Caco-2 (cell line): Measurements from ENCODE around the gene NCK1. TPM values are rescaled to one million over a fixed set of nuclear protein-coding genes. Genes with fewer than 3 reads are reported as not detected.

Experiments used
- BruUV-seq: library from RNA; stranded (reverse); fragments of 400-500 nt; replicated peaks from 2 replicates; lab custom pipeline; 2021; lab: Mats Ljungman, UMichigan
- CTCF ChIA-PET: fragments of 300-600 bp; sonication (Branson Sonifier 250); formaldehyde crosslinking; loops from one replicate; lab custom pipeline; 2022; ENCODE audit warnings: antibody characterized with exemption; lab: Charles Lee
- POLR2A ChIA-PET: fragments of 300-600 bp; sonication (Branson Sonifier 250); formaldehyde crosslinking; loops from one replicate; lab custom pipeline; 2022; ENCODE audit warnings: antibody characterized with exemption; lab: Charles Lee
- DNase-seq, 2 experiments: peaks; one replicate each; pipeline versions ENCODE4 v3.0.0 to v3.0.0-alpha.2; 2020 to 2022
- H3K27me3 ChIP-seq: replicated peaks from 2 replicates; pipeline ENCODE4 v1.6.0; 2011; ENCODE audit warnings: low read length; ENCODE audit not compliant: control insufficient read depth, insufficient read depth
- H3K36me3 ChIP-seq: 2 replicates; pipeline ENCODE4 v1.5.1; 2011; ENCODE audit warnings: low read length; ENCODE audit not compliant: control insufficient read depth, insufficient read depth
- H3K4me1 ChIP-seq: fragments of 250-450 bp; sonication (Bioruptor Pico); 2 replicates; pipeline ENCODE4 v1.5.1; 2020; ENCODE audit warnings: mild to moderate bottlenecking
- H3K4me3 ChIP-seq: 2 replicates; pipeline ENCODE4 v1.5.1; 2011; ENCODE audit warnings: low read depth, mild to moderate bottlenecking, control low read depth, low read length
- H3K9me3 ChIP-seq: fragments of 250-450 bp; sonication (Bioruptor Pico); 2 replicates; pipeline ENCODE4 v1.5.1; 2020; ENCODE audit warnings: mild to moderate bottlenecking, moderate library complexity
- H3K27ac Mint-ChIP-seq: one replicate; pipeline ENCODE4 v1.8.0; 2022; ENCODE audit warnings: mixed read lengths; ENCODE audit not compliant: unreplicated experiment
- H3K27me3 Mint-ChIP-seq: one replicate; pipeline ENCODE4 v1.8.0; 2022; ENCODE audit warnings: mixed read lengths; ENCODE audit not compliant: insufficient read depth, unreplicated experiment
- H3K36me3 Mint-ChIP-seq: one replicate; pipeline ENCODE4 v1.8.0; 2022; ENCODE audit warnings: mild to moderate bottlenecking, mixed read lengths; ENCODE audit not compliant: insufficient read depth, unreplicated experiment
- H3K4me1 Mint-ChIP-seq: one replicate; pipeline ENCODE4 v1.8.0; 2022; ENCODE audit warnings: low read depth, mixed read lengths; ENCODE audit not compliant: unreplicated experiment
- H3K4me3 Mint-ChIP-seq: one replicate; pipeline ENCODE4 v1.8.0; 2022; ENCODE audit warnings: mild to moderate bottlenecking, moderate library complexity, mixed read lengths; ENCODE audit not compliant: unreplicated experiment
- H3K9me3 Mint-ChIP-seq: one replicate; pipeline ENCODE4 v1.8.0; 2022; ENCODE audit warnings: mixed read lengths; ENCODE audit not compliant: unreplicated experiment
- CTCF ChIP-seq, 2 experiments: fragments of 200-600 bp in 1 of 2; IDR thresholded peaks; 1 replicate in 1 of 2; 2 replicates in 1 of 2; pipeline versions ENCODE4 v1.5.1 to v1.8.0; 2011 to 2022; ENCODE audit warnings: antibody characterized with exemption in 1 of 2, control low read depth in 1 of 2, inconsistent platforms in 1 of 2, low read depth in 1 of 2, low read length in 1 of 2, mild to moderate bottlenecking in 1 of 2, moderate library complexity in 1 of 2; ENCODE audit not compliant: insufficient read depth in 1 of 2, severe bottlenecking in 1 of 2, unreplicated experiment in 1 of 2
- intact Hi-C: fragments of 100-400 bp; cut with micrococcal nuclease; formaldehyde crosslinking; loops from one replicate; pipeline ENCODE4 v1.10.0; 2022; ENCODE audit not compliant: unreplicated experiment
- total RNA-seq: library from RNA; stranded (reverse); gene quantifications from 2 replicates; pipeline ENCODE4 v1.2.3, GENCODE V29; 2022

NCK1 gene
- total RNA-seq, 1 experiment from 2014 or later = 37.3 TPM

DNA sequence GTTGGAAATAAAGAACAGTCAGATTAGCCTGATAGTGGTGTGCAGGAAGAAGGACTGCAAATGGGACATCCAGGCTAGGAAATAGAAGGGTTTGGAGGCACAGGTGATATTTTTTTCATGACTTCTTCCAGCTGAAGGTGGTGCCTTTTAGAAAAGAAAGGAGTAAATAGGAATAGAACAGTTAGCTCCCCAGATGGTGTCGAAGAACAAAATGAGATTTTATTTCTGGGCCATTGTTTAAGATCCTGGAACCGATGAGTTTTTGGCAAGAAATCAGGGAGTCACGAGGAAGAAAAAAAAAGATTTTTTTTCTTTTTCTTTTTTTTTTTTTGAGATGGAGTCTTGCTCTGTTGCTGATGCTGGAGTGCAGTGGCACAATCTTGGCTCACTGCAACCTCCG, 9.8 kb upstream of the NCK1 start:
- Histone ChIP-seq H3K9me3 (no peaks in the 10 kb centered on the region), H3K4me3 (no peak overlapping the region), H3K4me1 (no peaks in the 10 kb centered on the region), H3K27me3 (no peaks in the 10 kb centered on the region), H3K36me3 (no peaks in the 10 kb centered on the region)
- CTCF ChIA-PET = no interaction called here
- no peak for DNase-seq
- Mint-ChIP-seq H3K4me3 (no peak overlapping the region), H3K4me1 (no peaks in the 10 kb centered on the region), H3K27ac (no peak overlapping the region), H3K36me3 (peaks cover 8% of the 10 kb centered on the region), H3K9me3 (no peaks in the 10 kb centered on the region), H3K27me3 (no peaks in the 10 kb centered on the region)
- POLR2A ChIA-PET = no interaction called here
- intact Hi-C loops = no loop called here
- TF ChIP-seq CTCF (IDR thresholded peaks at IDR 0.05; ENCODE audit: insufficient read depth in 1 of 2, low read depth in 1 of 2, low read length in 1 of 2, severe bottlenecking in 1 of 2, unreplicated experiment in 1 of 2) = no peak
- BruUV-seq = no TSS peak

DNA sequence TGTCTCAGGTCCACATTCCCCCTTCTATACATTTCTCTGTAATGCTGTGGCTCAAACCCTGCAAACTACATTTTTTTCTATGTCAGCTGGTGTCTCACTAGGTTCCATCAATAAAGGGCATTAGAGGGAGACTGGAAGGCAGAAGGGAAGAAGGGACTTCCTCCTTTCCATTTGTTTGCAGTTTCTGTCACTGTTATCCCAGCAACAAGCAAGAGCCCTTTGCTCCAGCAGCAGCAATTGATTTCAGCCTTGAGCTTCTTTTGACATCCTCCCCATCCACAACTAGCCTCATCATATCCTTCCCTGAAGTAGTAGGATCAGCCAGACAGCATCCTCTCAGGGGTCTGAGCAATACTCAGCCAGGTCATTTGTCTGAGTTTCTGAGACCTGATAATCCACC, 5.3 kb upstream of the NCK1 start:
- intact Hi-C loops = no loop called here
- H3K4me1 Mint-ChIP-seq = peaks cover 8% of the 10 kb centered on the region
- DNase-seq = no peak
- POLR2A ChIA-PET = no interaction called here
- no peaks in the 10 kb centered on the region for H3K9me3 Mint-ChIP-seq
- peaks cover 12% of the 10 kb centered on the region; the same call in 1 of the 2 replicates for H3K4me1 ChIP-seq
- H3K27me3 Mint-ChIP-seq = no peaks in the 10 kb centered on the region
- H3K9me3 ChIP-seq = no peaks in the 10 kb centered on the region
- no peaks in the 10 kb centered on the region for H3K36me3 ChIP-seq
- H3K4me3 ChIP-seq = no peak overlapping the region
- H3K4me3 Mint-ChIP-seq = no peak overlapping the region
- no TSS peak for BruUV-seq
- H3K27ac Mint-ChIP-seq = no peak overlapping the region
- CTCF ChIA-PET = no interaction called here
- H3K27me3 ChIP-seq = no peaks in the 10 kb centered on the region
- peaks cover 21% of the 10 kb centered on the region for H3K36me3 Mint-ChIP-seq
- no peak for TF ChIP-seq CTCF (IDR thresholded peaks at IDR 0.05; ENCODE audit: insufficient read depth in 1 of 2, low read depth in 1 of 2, low read length in 1 of 2, severe bottlenecking in 1 of 2, unreplicated experiment in 1 of 2)

- CTCF ChIA-PET = no interaction called here
- Histone ChIP-seq H3K4me1 (peaks cover 12% of the 10 kb centered on the region; the same call in 1 of the 2 replicates), H3K36me3 (no peaks in the 10 kb centered on the region), H3K4me3 (no peak overlapping the region), H3K27me3 (no peaks in the 10 kb centered on the region), H3K9me3 (no peaks in the 10 kb centered on the region)
- no TSS peak for BruUV-seq
- Mint-ChIP-seq H3K27ac (no peak overlapping the region), H3K36me3 (peaks cover 36% of the 10 kb centered on the region), H3K27me3 (no peaks in the 10 kb centered on the region), H3K4me3 (no peak overlapping the region), H3K9me3 (no peaks in the 10 kb centered on the region), H3K4me1 (peaks cover 8% of the 10 kb centered on the region)
- POLR2A ChIA-PET = no interaction called here
- no peak for TF ChIP-seq CTCF (IDR thresholded peaks at IDR 0.05; ENCODE audit: insufficient read depth in 1 of 2, low read depth in 1 of 2, low read length in 1 of 2, severe bottlenecking in 1 of 2, unreplicated experiment in 1 of 2)
- no peak for DNase-seq
- intact Hi-C loops = no loop called here
Measured at GRCh38 chr3:136858381-136858780, 3.6 kb upstream of the NCK1 start.
